Stimulated activated CD8-positive, alpha-beta memory T cell treated with anti-CD3 and anti-CD28 coated beads, Interleukin-15, amount 100 ng/mL, for 1 hour (primary cell): ENCODE results near the gene AMFR.
"Not testable (repeated sequence)": the region's sequence is repeated elsewhere in the genome, so short reads cannot be mapped to it uniquely, and the experiment has no call there.

ENCODE experiments used
- DNase-seq: peaks from one replicate; pipeline ENCODE4 v3.0.0-alpha.2; 2020; ENCODE audit warnings: low read depth

AMFR gene

GRCh38 chr16:56388209-56388608 is 37.1 kb downstream of the AMFR start:
- DNase-seq = no peak

- no peak for DNase-seq
Observed at GRCh38 chr16:56387396-56387795, 37.9 kb downstream of the AMFR start.

- no peak for DNase-seq
Observed at GRCh38 chr16:56384074-56384721, 41.1 kb downstream of the AMFR start.

GRCh38 chr16:56382901-56383355 is 42.4 kb downstream of the AMFR start:
- no peak for DNase-seq

- DNase-seq = no peak
Observed at GRCh38 chr16:56382459-56382858, 42.9 kb downstream of the AMFR start.

- DNase-seq = not testable (repeated sequence)
Observed at GRCh38 chr16:56380778-56381485, 44.4 kb downstream of the AMFR start.

GRCh38 chr16:56379044-56379443 is 46.3 kb downstream of the AMFR start:
- DNase-seq = not testable (repeated sequence)

- not testable (repeated sequence) for DNase-seq
Observed at GRCh38 chr16:56375792-56376191, 49.6 kb downstream of the AMFR start.

GRCh38 chr16:56373003-56373402 is 52.3 kb downstream of the AMFR start:
- no peak for DNase-seq

- DNase-seq = no peak
Observed at GRCh38 chr16:56372013-56372634, 53.2 kb downstream of the AMFR start.

GRCh38 chr16:56371660-56371937 is 53.7 kb downstream of the AMFR start:
- no peak for DNase-seq

GRCh38 chr16:56370875-56371659 is 54.3 kb downstream of the AMFR start:
- DNase-seq = no peak

GRCh38 chr16:56370185-56370874 is 55.0 kb downstream of the AMFR start:
- DNase-seq = no peak

GRCh38 chr16:56369202-56369601 is 56.1 kb downstream of the AMFR start:
- no peak for DNase-seq

- DNase-seq = no peak
Observed at GRCh38 chr16:56368545-56368944, 56.8 kb downstream of the AMFR start.

GRCh38 chr16:56367764-56368163 is 57.6 kb downstream of the AMFR start:
- no peak for DNase-seq

- no peak for DNase-seq
Observed at GRCh38 chr16:56366945-56367344, 58.4 kb downstream of the AMFR start.

GRCh38 chr16:56365552-56365951 is 59.8 kb downstream of the AMFR start:
- DNase-seq = no peak

- DNase-seq = no peak
Observed at GRCh38 chr16:56364865-56365264, 60.5 kb downstream of the AMFR start.

GRCh38 chr16:56363781-56364565 is 61.4 kb downstream of the AMFR start:
- no peak for DNase-seq

GRCh38 chr16:56363181-56363716 is 62.1 kb downstream of the AMFR start:
- DNase-seq = no peak
